DOHH2 (cell line): ENCODE results near the gene LSAMP.

Experiments used
- EZH2phosphoT487 ChIP-seq: fragments of 200-600 bp; sonication (generic); IDR thresholded peaks from 2 replicates; pipeline ENCODE4 v1.6.1; 2017; ENCODE audit warnings: borderline replicate concordance, mild to moderate bottlenecking, antibody characterized with exemption, low read length, moderate library complexity, mixed read lengths
- TF ChIP-seq, protein P1 (sequence below): fragments of 200-600 bp; sonication (generic); IDR thresholded peaks from one replicate; pipeline ENCODE4 v1.5.1; 2014; ENCODE audit warnings: antibody characterized with exemption, mild to moderate bottlenecking, low read depth, low read length; ENCODE audit not compliant: poor library complexity, severe bottlenecking

DNA sequence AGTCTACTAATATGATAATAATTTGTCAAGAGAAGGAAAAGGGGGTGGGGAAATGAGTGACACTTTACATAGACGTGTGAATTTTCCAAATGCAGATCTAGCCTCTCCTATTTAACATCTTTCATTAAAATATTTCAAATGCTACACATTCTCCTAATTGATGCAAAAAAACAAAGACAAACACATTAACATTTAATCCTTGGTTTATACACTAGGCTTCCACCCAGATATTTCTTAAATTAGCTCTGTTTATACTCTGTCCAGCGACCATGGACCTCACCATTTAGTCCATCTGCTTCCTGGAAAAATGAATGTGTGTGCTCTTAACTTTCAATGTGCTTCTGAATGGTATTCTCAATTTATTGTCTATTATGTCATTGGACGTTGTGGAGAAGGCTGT lies 409.9 kb downstream of the LSAMP start:
- TF ChIP-seq, protein P1, sequence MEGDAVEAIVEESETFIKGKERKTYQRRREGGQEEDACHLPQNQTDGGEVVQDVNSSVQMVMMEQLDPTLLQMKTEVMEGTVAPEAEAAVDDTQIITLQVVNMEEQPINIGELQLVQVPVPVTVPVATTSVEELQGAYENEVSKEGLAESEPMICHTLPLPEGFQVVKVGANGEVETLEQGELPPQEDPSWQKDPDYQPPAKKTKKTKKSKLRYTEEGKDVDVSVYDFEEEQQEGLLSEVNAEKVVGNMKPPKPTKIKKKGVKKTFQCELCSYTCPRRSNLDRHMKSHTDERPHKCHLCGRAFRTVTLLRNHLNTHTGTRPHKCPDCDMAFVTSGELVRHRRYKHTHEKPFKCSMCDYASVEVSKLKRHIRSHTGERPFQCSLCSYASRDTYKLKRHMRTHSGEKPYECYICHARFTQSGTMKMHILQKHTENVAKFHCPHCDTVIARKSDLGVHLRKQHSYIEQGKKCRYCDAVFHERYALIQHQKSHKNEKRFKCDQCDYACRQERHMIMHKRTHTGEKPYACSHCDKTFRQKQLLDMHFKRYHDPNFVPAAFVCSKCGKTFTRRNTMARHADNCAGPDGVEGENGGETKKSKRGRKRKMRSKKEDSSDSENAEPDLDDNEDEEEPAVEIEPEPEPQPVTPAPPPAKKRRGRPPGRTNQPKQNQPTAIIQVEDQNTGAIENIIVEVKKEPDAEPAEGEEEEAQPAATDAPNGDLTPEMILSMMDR = no peak
- TF ChIP-seq EZH2phosphoT487 = no peak
